Heart left ventricle (tissue), 13 donors: ENCODE measurements around the gene THBS4.

ENCODE experiments used
- POLR2A ChIP-seq, 2 donors: fragments of 450-650 bp; IDR thresholded peaks; one replicate each; pipeline ENCODE4 v1.6.1; 2017; ENCODE audit warnings: antibody characterized with exemption in 2 of 2, mild to moderate bottlenecking in 2 of 2, moderate library complexity in 2 of 2
- TF ChIP-seq, protein P1 (sequence below), 12 donors: fragments of 200-600 bp; sonication (generic) in 4 of 12; IDR thresholded peaks; one replicate each; pipeline versions ENCODE4 v1.5.0 to v1.8.0; 2018 to 2022; ENCODE audit warnings: antibody characterized with exemption in 12 of 12, mild to moderate bottlenecking in 5 of 12
- donor health status: ischemic (EF 13 %, LVEDD 7.1; RV severe dilation, severe dysfunction).
- donor health status: DM: no; HTN: yes; CAD: no.
- donor health status: DM: no; HTN: no; CAD: no.
- donor health status: ischemic (EF 25% LVEDD 6.9; RV normal size, moderate dysfunction).
- donor health status: ischemic (EF 25% LVEDD 5.7; RV mildly dilated, moderate dysfunction).
- donor health status: ischemic (EF 35%, LVEDD 5.7; RV mildly dilated, moderate dysfunction).
- donor health status: nonischemic (EF 11% LVEDD 7.7; RV severe dilation, severe dysfunction).
- donor health status: DM: yes; HTN: yes; CAD: no.
- donor health status: PGD.
- donor health status: ischemic (EF 29% LVEDD 5.4; RV normal size, mild dysfunction).
- donor health status: nonischemic (EF 23%, LVEDD 6.1; RV moderate dilation, normal function).

DNA sequence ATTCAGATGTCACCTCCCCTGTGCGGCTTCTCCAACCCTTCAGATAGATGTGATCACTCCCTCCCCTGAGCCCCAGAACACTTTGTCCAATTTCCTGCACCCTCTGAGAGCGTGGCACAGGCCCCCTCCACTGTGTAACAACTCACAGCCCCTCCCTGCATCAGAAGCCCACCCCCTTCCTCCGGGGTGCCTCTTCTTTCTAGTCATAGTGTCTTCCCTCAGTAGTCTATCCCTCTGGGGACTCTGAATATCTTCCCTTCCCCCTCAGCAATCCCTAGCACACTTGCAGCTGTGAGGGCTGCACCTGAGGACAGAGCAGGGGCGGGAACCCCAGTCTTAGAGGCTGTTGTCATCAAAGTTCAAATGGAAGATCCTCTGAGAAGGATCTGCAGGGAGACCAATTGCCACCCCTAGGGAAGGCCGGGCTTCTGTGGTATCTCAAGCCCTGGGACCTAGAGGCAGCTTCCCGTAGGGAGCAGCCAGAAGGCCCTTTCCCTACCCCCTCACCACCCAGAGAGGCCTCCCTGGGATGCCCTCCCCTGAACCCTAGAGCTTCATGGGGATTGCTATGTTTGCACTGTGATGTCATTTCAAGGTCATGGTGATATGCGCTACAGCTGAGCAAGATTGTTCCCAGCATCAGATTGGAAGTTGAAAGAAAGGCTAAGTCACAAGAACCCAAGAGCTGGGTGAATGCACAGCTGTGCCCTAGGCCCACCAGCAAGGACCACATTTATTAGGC, 70.7 kb downstream of the THBS4 start:
- TF ChIP-seq, protein P1, sequence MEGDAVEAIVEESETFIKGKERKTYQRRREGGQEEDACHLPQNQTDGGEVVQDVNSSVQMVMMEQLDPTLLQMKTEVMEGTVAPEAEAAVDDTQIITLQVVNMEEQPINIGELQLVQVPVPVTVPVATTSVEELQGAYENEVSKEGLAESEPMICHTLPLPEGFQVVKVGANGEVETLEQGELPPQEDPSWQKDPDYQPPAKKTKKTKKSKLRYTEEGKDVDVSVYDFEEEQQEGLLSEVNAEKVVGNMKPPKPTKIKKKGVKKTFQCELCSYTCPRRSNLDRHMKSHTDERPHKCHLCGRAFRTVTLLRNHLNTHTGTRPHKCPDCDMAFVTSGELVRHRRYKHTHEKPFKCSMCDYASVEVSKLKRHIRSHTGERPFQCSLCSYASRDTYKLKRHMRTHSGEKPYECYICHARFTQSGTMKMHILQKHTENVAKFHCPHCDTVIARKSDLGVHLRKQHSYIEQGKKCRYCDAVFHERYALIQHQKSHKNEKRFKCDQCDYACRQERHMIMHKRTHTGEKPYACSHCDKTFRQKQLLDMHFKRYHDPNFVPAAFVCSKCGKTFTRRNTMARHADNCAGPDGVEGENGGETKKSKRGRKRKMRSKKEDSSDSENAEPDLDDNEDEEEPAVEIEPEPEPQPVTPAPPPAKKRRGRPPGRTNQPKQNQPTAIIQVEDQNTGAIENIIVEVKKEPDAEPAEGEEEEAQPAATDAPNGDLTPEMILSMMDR (IDR thresholded peaks at IDR 0.05), result no peak
- no peak for TF ChIP-seq POLR2A (IDR thresholded peaks at IDR 0.05)
